ENCODE results near the gene BLOC1S5.
"Not testable (repeated sequence)": the region's sequence is repeated elsewhere in the genome, so short reads cannot be mapped to it uniquely, and the experiment has no call there.

The BLOC1S5 gene

GRCh38 chr6:8080362-8081151 is 16.4 kb upstream of the BLOC1S5 start:
- FAIRE-seq: no peak

GRCh38 chr6:8079126-8079525 is 14.9 kb upstream of the BLOC1S5 start:
- no peak for FAIRE-seq

GRCh38 chr6:8077991-8078390 is 13.8 kb upstream of the BLOC1S5 start:
- FAIRE-seq: no peak

GRCh38 chr6:8075704-8076103 is 11.5 kb upstream of the BLOC1S5 start:
- FAIRE-seq: no peak

GRCh38 chr6:8075185-8075584 is 11.0 kb upstream of the BLOC1S5 start:
- FAIRE-seq: no peak

- FAIRE-seq: no peak
Observed at GRCh38 chr6:8074213-8074612, 10.0 kb upstream of the BLOC1S5 start.

- no peak for FAIRE-seq
Observed at GRCh38 chr6:8073758-8074157, 9.6 kb upstream of the BLOC1S5 start.

GRCh38 chr6:8070718-8071117 is 6.5 kb upstream of the BLOC1S5 start:
- no peak for FAIRE-seq

GRCh38 chr6:8069631-8070284 is 5.6 kb upstream of the BLOC1S5 start:
- FAIRE-seq: no peak

GRCh38 chr6:8069151-8069550 is 5.0 kb upstream of the BLOC1S5 start:
- FAIRE-seq: no peak

- FAIRE-seq: no peak
Observed at GRCh38 chr6:8066108-8066507, 1.9 kb upstream of the BLOC1S5 start.

- FAIRE-seq: no peak
Observed at GRCh38 chr6:8065519-8065911, 1.3 kb upstream of the BLOC1S5 start.

GRCh38 chr6:8064638-8065518 is 689 bp upstream of the BLOC1S5 start:
- FAIRE-seq: no peak

GRCh38 chr6:8061736-8062135 is 2.5 kb downstream of the BLOC1S5 start:
- FAIRE-seq: no peak

- no peak for FAIRE-seq
Observed at GRCh38 chr6:8060346-8060745, 3.8 kb downstream of the BLOC1S5 start.

GRCh38 chr6:8059129-8059528 is 5.1 kb downstream of the BLOC1S5 start:
- peak; percentile 8 for FAIRE-seq

GRCh38 chr6:8057793-8058192 is 6.4 kb downstream of the BLOC1S5 start:
- no peak for FAIRE-seq

GRCh38 chr6:8057263-8057662 is 6.9 kb downstream of the BLOC1S5 start:
- FAIRE-seq: no peak

GRCh38 chr6:8054276-8054675 is 9.9 kb downstream of the BLOC1S5 start:
- FAIRE-seq: no peak

GRCh38 chr6:8047541-8048292 is 16.5 kb downstream of the BLOC1S5 start:
- no peak for FAIRE-seq

GRCh38 chr6:8045769-8046168 is 18.4 kb downstream of the BLOC1S5 start:
- not testable (repeated sequence) for FAIRE-seq

GRCh38 chr6:8043221-8043620 is 21.0 kb downstream of the BLOC1S5 start:
- FAIRE-seq: no peak
